ENCODE results near the gene TTC7B.

GRCh38 chr14:90671382-90672234 is 144.6 kb downstream of the TTC7B start:
- TF ChIP-seq EP300 (IDR thresholded peaks at IDR 0.05; ENCODE audit: borderline replicate concordance), result no peak
- TF ChIP-seq FOXM1 (IDR thresholded peaks at IDR 0.05; ENCODE audit: borderline replicate concordance, low read depth), result no peak
- TF ChIP-seq TCF12 (IDR thresholded peaks at IDR 0.05; ENCODE audit: low read depth), result no peak
